Panc1 (cell line): Measurements from ENCODE around the gene LUZP2. TPM values are rescaled to one million over a fixed set of nuclear protein-coding genes. Genes with fewer than 3 reads are reported as not detected.

Experiments used
- ATAC-seq: fragments of 200-7000 bp; cut with Tn5 transposase; 2 replicates; pipeline ENCODE4 v1.9.1; 2020; ENCODE audit warnings: mild to moderate bottlenecking, moderate library complexity
- BruUV-seq: library from RNA; stranded (reverse); fragments of 400-500 nt; replicated peaks from 2 replicates; lab custom pipeline; 2021; lab: Mats Ljungman, UMichigan
- CTCF ChIA-PET: fragments of 300-600 bp; sonication (Branson Sonifier 250); formaldehyde crosslinking; loops from one replicate; lab custom pipeline; 2022; ENCODE audit warnings: antibody characterized with exemption; lab: Charles Lee
- POLR2A ChIA-PET: fragments of 300-600 bp; sonication (Branson Sonifier 250); formaldehyde crosslinking; loops from one replicate; lab custom pipeline; 2022; ENCODE audit warnings: antibody characterized with exemption; lab: Charles Lee
- DNase-seq: peaks from one replicate; pipeline ENCODE4 v3.0.0-alpha.2; 2010; ENCODE audit warnings: low read depth, low spot score
- H3K27ac ChIP-seq: 2 replicates; pipeline ENCODE4 v1.5.1; 2011; ENCODE audit warnings: mild to moderate bottlenecking, low read length, inconsistent platforms
- H3K27me3 ChIP-seq: fragments of 200-500 bp; sonication (Bioruptor generic); 2 replicates; pipeline ENCODE4 v1.6.0; 2014; ENCODE audit warnings: low read length, inconsistent platforms; ENCODE audit not compliant: control insufficient read depth, insufficient read depth
- H3K36me3 ChIP-seq: fragments of 200-500 bp; sonication (Bioruptor generic); 2 replicates; pipeline ENCODE4 v1.5.1; 2014; ENCODE audit warnings: inconsistent platforms, mild to moderate bottlenecking, low read length, moderate library complexity; ENCODE audit not compliant: control insufficient read depth, insufficient read depth
- H3K4me1 ChIP-seq: 2 replicates; pipeline ENCODE4 v1.5.1; 2011; ENCODE audit warnings: inconsistent platforms, mild to moderate bottlenecking, low read length, moderate library complexity; ENCODE audit not compliant: control insufficient read depth, insufficient read depth
- H3K4me3 ChIP-seq, 2 experiments: 2 replicates each; pipeline ENCODE4 v1.5.1; 2011 to 2012; ENCODE audit warnings: low read depth in 2 of 2, low read length in 2 of 2, mild to moderate bottlenecking in 2 of 2, inconsistent platforms in 1 of 2, moderate library complexity in 1 of 2
- H3K9me3 ChIP-seq: fragments of 200-500 bp; sonication (Bioruptor generic); 2 replicates; pipeline ENCODE4 v1.5.1; 2014; ENCODE audit warnings: low read depth, mild to moderate bottlenecking, inconsistent platforms, low read length, moderate library complexity; ENCODE audit not compliant: control insufficient read depth, insufficient read depth
- POLR2AphosphoS5 ChIP-seq: IDR thresholded peaks from 2 replicates; pipeline ENCODE4 v1.6.1; 2012; ENCODE audit warnings: mild to moderate bottlenecking, low read depth, low read length, moderate library complexity
- SIN3A ChIP-seq: IDR thresholded peaks from 2 replicates; pipeline ENCODE4 v1.6.1; 2012; ENCODE audit warnings: low read depth, mild to moderate bottlenecking, low read length, moderate library complexity, borderline replicate concordance; ENCODE audit not compliant: insufficient read depth
- TCF7L2 ChIP-seq: IDR thresholded peaks from 2 replicates; pipeline ENCODE4 v1.6.1; 2011; ENCODE audit warnings: mild to moderate bottlenecking, low read depth, low read length, inconsistent platforms
- in situ Hi-C: cut with HindIII; loops from 2 replicates; pipeline ENCODE4 v1.10.0; 2016; ENCODE audit warnings: low sequenced_read_pairs, low pct_unique_long_range_greater_than_20kb
- intact Hi-C: fragments of 100-400 bp; cut with micrococcal nuclease; formaldehyde crosslinking; loops from one replicate; pipeline ENCODE4 v1.10.0; 2022; ENCODE audit not compliant: unreplicated experiment
- total RNA-seq: library from RNA; stranded (reverse); gene quantifications from one replicate; pipeline ENCODE4 v1.2.1, GENCODE V29; 2021; ENCODE audit not compliant: unreplicated experiment
- TF ChIP-seq, protein P1 (sequence below): fragments of 450-650 bp; IDR thresholded peaks from 2 replicates; pipeline ENCODE4 v1.5.1; 2017; ENCODE audit warnings: mild to moderate bottlenecking
- TF ChIP-seq, protein P2 (sequence below), 2 experiments: IDR thresholded peaks; 2 replicates each; pipeline ENCODE4 v1.6.1; 2011 to 2012; ENCODE audit warnings: low read depth in 2 of 2, control low read depth in 1 of 2, low read length in 1 of 2, mild to moderate bottlenecking in 1 of 2, moderate library complexity in 1 of 2; ENCODE audit not compliant: insufficient read depth in 1 of 2

Gene LUZP2
- total RNA-seq, 1 experiment from 2014 or later, result 0.18 TPM

DNA sequence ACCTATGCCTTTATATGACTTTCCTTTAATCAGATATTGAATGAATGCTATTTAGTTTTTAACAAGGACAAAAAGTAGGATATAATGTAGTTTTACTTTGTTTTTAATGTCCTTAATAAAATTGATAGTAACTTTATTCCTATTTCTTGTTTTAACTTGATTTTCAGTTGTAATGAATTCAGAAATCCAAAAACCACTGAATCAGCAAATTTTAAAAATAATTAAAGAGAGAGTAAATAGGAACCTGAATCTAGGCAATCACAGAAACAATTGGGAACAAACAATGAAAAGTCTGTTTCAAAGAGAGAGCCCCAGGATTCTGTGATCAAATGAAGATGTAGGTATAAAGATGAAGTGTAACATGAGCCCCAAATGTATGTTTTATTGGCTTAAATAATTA is 556.0 kb downstream of the LUZP2 start:
- ChIA-PET CTCF (no interaction called here), POLR2A (no interaction called here)
- DNase-seq (no peak), ATAC-seq (no peak)
- intact Hi-C loops (no loop called here), in situ Hi-C loops (no loop called here)
- no peak overlapping the region for H3K4me3 ChIP-seq
- no peaks in the 10 kb centered on the region for H3K36me3 ChIP-seq
- BruUV-seq, result no TSS peak
- TF ChIP-seq, protein P1, sequence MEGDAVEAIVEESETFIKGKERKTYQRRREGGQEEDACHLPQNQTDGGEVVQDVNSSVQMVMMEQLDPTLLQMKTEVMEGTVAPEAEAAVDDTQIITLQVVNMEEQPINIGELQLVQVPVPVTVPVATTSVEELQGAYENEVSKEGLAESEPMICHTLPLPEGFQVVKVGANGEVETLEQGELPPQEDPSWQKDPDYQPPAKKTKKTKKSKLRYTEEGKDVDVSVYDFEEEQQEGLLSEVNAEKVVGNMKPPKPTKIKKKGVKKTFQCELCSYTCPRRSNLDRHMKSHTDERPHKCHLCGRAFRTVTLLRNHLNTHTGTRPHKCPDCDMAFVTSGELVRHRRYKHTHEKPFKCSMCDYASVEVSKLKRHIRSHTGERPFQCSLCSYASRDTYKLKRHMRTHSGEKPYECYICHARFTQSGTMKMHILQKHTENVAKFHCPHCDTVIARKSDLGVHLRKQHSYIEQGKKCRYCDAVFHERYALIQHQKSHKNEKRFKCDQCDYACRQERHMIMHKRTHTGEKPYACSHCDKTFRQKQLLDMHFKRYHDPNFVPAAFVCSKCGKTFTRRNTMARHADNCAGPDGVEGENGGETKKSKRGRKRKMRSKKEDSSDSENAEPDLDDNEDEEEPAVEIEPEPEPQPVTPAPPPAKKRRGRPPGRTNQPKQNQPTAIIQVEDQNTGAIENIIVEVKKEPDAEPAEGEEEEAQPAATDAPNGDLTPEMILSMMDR, result no peak
- TF ChIP-seq POLR2AphosphoS5 (no peak), SIN3A (no peak), TCF7L2 (no peak)
- TF ChIP-seq, protein P2, sequence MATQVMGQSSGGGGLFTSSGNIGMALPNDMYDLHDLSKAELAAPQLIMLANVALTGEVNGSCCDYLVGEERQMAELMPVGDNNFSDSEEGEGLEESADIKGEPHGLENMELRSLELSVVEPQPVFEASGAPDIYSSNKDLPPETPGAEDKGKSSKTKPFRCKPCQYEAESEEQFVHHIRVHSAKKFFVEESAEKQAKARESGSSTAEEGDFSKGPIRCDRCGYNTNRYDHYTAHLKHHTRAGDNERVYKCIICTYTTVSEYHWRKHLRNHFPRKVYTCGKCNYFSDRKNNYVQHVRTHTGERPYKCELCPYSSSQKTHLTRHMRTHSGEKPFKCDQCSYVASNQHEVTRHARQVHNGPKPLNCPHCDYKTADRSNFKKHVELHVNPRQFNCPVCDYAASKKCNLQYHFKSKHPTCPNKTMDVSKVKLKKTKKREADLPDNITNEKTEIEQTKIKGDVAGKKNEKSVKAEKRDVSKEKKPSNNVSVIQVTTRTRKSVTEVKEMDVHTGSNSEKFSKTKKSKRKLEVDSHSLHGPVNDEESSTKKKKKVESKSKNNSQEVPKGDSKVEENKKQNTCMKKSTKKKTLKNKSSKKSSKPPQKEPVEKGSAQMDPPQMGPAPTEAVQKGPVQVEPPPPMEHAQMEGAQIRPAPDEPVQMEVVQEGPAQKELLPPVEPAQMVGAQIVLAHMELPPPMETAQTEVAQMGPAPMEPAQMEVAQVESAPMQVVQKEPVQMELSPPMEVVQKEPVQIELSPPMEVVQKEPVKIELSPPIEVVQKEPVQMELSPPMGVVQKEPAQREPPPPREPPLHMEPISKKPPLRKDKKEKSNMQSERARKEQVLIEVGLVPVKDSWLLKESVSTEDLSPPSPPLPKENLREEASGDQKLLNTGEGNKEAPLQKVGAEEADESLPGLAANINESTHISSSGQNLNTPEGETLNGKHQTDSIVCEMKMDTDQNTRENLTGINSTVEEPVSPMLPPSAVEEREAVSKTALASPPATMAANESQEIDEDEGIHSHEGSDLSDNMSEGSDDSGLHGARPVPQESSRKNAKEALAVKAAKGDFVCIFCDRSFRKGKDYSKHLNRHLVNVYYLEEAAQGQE (IDR thresholded peaks at IDR 0.05; ENCODE audit: insufficient read depth in 1 of 2, low read depth in 2 of 2, low read length in 1 of 2), result no peak
- H3K27ac ChIP-seq, result no peak overlapping the region
- H3K9me3 ChIP-seq, result no peaks in the 10 kb centered on the region
- no peaks in the 10 kb centered on the region for H3K4me1 ChIP-seq
- no peaks in the 10 kb centered on the region for H3K27me3 ChIP-seq

DNA sequence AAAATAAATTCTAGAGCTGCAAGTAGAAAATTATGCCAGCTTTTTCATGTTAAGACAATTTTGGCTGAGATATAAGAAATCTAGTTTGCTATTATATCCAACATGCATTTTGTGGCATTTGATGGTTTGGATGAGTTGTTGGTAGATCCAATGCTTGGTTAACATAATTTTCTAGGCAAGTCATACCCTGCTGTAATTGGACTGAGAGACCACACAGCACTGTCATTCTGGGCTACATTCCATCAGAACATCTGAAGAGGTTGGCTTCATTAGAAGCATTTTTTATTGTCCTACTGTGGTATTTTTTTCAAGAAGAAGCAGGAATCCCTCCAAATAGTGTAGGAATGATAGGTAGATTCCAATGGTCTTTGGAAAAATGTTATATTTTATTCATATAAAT is 561.0 kb downstream of the LUZP2 start:
- intact Hi-C loops, result no loop called here
- Histone ChIP-seq H3K27ac (no peak overlapping the region), H3K36me3 (no peaks in the 10 kb centered on the region), H3K4me1 (no peaks in the 10 kb centered on the region), H3K9me3 (no peaks in the 10 kb centered on the region), H3K27me3 (no peaks in the 10 kb centered on the region), H3K4me3 (no peak overlapping the region)
- CTCF ChIA-PET, result no interaction called here
- TF ChIP-seq POLR2AphosphoS5 (no peak), TCF7L2 (no peak), SIN3A (no peak)
- TF ChIP-seq, protein P1, result no peak
- TF ChIP-seq, protein P2 (IDR thresholded peaks at IDR 0.05; ENCODE audit: insufficient read depth in 1 of 2, low read depth in 2 of 2, low read length in 1 of 2), result no peak
- ATAC-seq (no peak), DNase-seq (no peak)
- no TSS peak for BruUV-seq
- in situ Hi-C loops, result no loop called here
- POLR2A ChIA-PET, result interaction anchor here (0.6 kb wide), 1 partner anchor 158 kb away, joined by 4 read pairs; no protein-coding TSS in a partner anchor
